HepG2 (cell line): ENCODE results near the gene C1orf87. TPM values are rescaled to one million over a fixed set of nuclear protein-coding genes. Genes with fewer than 3 reads are reported as not detected.
"Not testable (repeated sequence)": the region's sequence is repeated elsewhere in the genome, so short reads cannot be mapped to it uniquely, and the experiment has no call there.

Source experiments
- ATAC-seq: fragments of 200-7000 bp; cut with Tn5 transposase; 3 replicates; pipeline ENCODE4 v1.9.1; 2020; ENCODE audit warnings: mild to moderate bottlenecking, moderate library complexity
- BruUV-seq: library from RNA; stranded (reverse); fragments of 400-500 nt; replicated peaks from 2 replicates; lab custom pipeline; 2021; lab: Mats Ljungman, UMichigan
- CTCF ChIA-PET: fragments of 300-600 bp; formaldehyde crosslinking; extraction: SDS; loops from one replicate; lab custom pipeline; 2021; ENCODE audit warnings: low total read pairs, inconsistent platforms, low intra/inter-chr PET ratio; lab: Yijun Ruan, JAX
- POLR2A ChIA-PET: fragments of 350-600 bp; sonication (Branson Sonifier 250); formaldehyde crosslinking; loops from one replicate; lab custom pipeline; 2020; ENCODE audit warnings: antibody characterized with exemption, inconsistent platforms; lab: Yijun Ruan, JAX
- DNase-seq: peaks from one replicate; pipeline ENCODE4 v3.0.0-alpha.2; 2015; ENCODE audit warnings: low spot score
- FAIRE-seq: peaks from 3 replicates; lab custom pipeline; 2011; peaks lifted over from hg19 to GRCh38; lab: Jason Lieb, UNC
- H2AFZ ChIP-seq: one replicate; pipeline ENCODE4 v1.6.1; 2011; ENCODE audit warnings: low read length, inconsistent platforms
- H3K27ac ChIP-seq: fragments of 300-600 bp; 3 replicates; pipeline ENCODE4 v1.8.0; 2011; ENCODE audit warnings: mixed run types, mild to moderate bottlenecking, mixed read lengths, low read length, inconsistent platforms; ENCODE audit not compliant: insufficient read depth; ENCODE audit errors: extremely low read length
- H3K27me3 ChIP-seq, 2 experiments: fragments of 200-600 bp in 1 of 2; 2 replicates in 1 of 2; 3 replicates in 1 of 2; pipeline versions ENCODE4 v1.6.0 to v1.8.0; 2011; ENCODE audit warnings: low read length in 2 of 2, mild to moderate bottlenecking in 2 of 2, moderate library complexity in 2 of 2, inconsistent platforms in 1 of 2; ENCODE audit not compliant: insufficient read depth in 2 of 2, control insufficient read depth in 1 of 2
- H3K36me3 ChIP-seq, 2 experiments: fragments of 200-600 bp in 1 of 2; replicated peaks in 1 of 2; 2 replicates in 1 of 2; 3 replicates in 1 of 2; pipeline versions ENCODE4 v1.5.1 to v1.8.0; 2011; ENCODE audit warnings: low read length in 2 of 2, inconsistent platforms in 1 of 2; ENCODE audit not compliant: insufficient read depth in 2 of 2, control insufficient read depth in 1 of 2
- H3K4me1 ChIP-seq: 2 replicates; pipeline ENCODE4 v1.5.1; 2012; ENCODE audit warnings: low read length, inconsistent platforms; ENCODE audit not compliant: insufficient read depth
- H3K4me2 ChIP-seq: 2 replicates; pipeline ENCODE4 v1.6.0; 2011; ENCODE audit warnings: low read depth, low read length, inconsistent platforms
- H3K4me3 ChIP-seq, 3 experiments: fragments of 200-600 bp in 1 of 3; sonication (generic), shearing (Covaris generic) in 1 of 3; replicated peaks in 1 of 3; 2 replicates each; pipeline ENCODE4 v1.5.1; 2011 to 2016; ENCODE audit warnings: low read length in 3 of 3, inconsistent platforms in 2 of 3, low read depth in 2 of 3, mild to moderate bottlenecking in 2 of 3, control low read depth in 1 of 3, mixed read lengths in 1 of 3; ENCODE audit not compliant: insufficient read depth in 1 of 3
- H3K79me2 ChIP-seq: one replicate; pipeline ENCODE4 v1.6.1; 2011; ENCODE audit warnings: low read length, inconsistent platforms; ENCODE audit not compliant: insufficient read depth
- H3K9ac ChIP-seq: 2 replicates; pipeline ENCODE4 v1.6.0; 2011; ENCODE audit warnings: mild to moderate bottlenecking, low read depth, low read length, inconsistent platforms; ENCODE audit not compliant: insufficient read depth
- H3K9me3 ChIP-seq: 2 replicates; pipeline ENCODE4 v1.5.1; 2012; ENCODE audit warnings: mild to moderate bottlenecking, low read length
- H4K20me1 ChIP-seq: 2 replicates; pipeline ENCODE4 v1.6.0; 2011; ENCODE audit warnings: inconsistent platforms, mild to moderate bottlenecking, low read length, moderate library complexity; ENCODE audit not compliant: insufficient read depth
- BCL3 ChIP-seq: sonication (generic); formaldehyde crosslinking; IDR thresholded peaks from 2 replicates; pipeline ENCODE4 v1.5.1; 2020; ENCODE audit warnings: mild to moderate bottlenecking, missing genetic modification reagents, moderate library complexity
- CBFB ChIP-seq: sonication (generic); formaldehyde crosslinking; IDR thresholded peaks from 2 replicates; pipeline ENCODE4 v1.4.0; 2020; ENCODE audit warnings: missing genetic modification reagents
- GABPB1 ChIP-seq: IDR thresholded peaks from 2 replicates; pipeline ENCODE4 v1.6.1; 2016; ENCODE audit warnings: mild to moderate bottlenecking, missing genetic modification reagents, moderate library complexity, missing compliant biosample characterization
- KDM2A ChIP-seq: sonication (generic); formaldehyde crosslinking; IDR thresholded peaks from 2 replicates; pipeline ENCODE4 v1.4.0; 2020; ENCODE audit warnings: low read depth, missing genetic modification reagents, borderline replicate concordance
- NONO ChIP-seq, 2 experiments: fragments of 450-650 bp in 1 of 2; sonication (generic) in 1 of 2; formaldehyde crosslinking in 1 of 2; IDR thresholded peaks in 1 of 2; conservative IDR thresholded peaks in 1 of 2; 2 replicates each; pipeline versions ENCODE4 v1.6.1 to v1.8.0; 2017 to 2022; ENCODE audit warnings: mild to moderate bottlenecking in 1 of 2, missing genetic modification reagents in 1 of 2, moderate library complexity in 1 of 2
- REL ChIP-seq: sonication (generic); formaldehyde crosslinking; conservative IDR thresholded peaks from 2 replicates; pipeline ENCODE4 v1.8.0; 2022; ENCODE audit warnings: mild to moderate bottlenecking, missing genetic modification reagents, moderate library complexity
- SALL1 ChIP-seq: sonication (generic); formaldehyde crosslinking; IDR thresholded peaks from 2 replicates; pipeline ENCODE4 v1.8.0; 2022; ENCODE audit warnings: mild to moderate bottlenecking, missing genetic modification reagents
- STAG1 ChIP-seq: sonication (generic); formaldehyde crosslinking; IDR thresholded peaks from 2 replicates; pipeline ENCODE4 v1.4.0; 2020; ENCODE audit warnings: missing genetic modification reagents
- ZNF432 ChIP-seq: sonication (generic); formaldehyde crosslinking; IDR thresholded peaks from 2 replicates; pipeline ENCODE4 v1.5.0; 2020; ENCODE audit warnings: missing genetic modification reagents, mild to moderate bottlenecking, borderline replicate concordance
- WGBS: methylation state at CpG from one replicate; pipeline ENCODE4 v1.1.6; 2017; ENCODE audit warnings: low lambda C conversion rate; 5-methylcytosine and 5-hydroxymethylcytosine counted together
- in situ Hi-C: cut with HindIII; loops from 2 replicates; pipeline ENCODE4 v1.10.0; 2017; ENCODE audit warnings: low pct_unique_long_range_greater_than_20kb; ENCODE audit not compliant: extremely low pct_ligation_motif_present
- intact Hi-C: fragments of 100-400 bp; cut with micrococcal nuclease; formaldehyde crosslinking; loops from one replicate; pipeline ENCODE4 v1.10.0; 2022; ENCODE audit not compliant: unreplicated experiment
- polyA plus RNA-seq, 8 experiments: library from polyadenylated mRNA; depleted of rRNA in 3 of 8; stranded (reverse) in 7 of 8; unstranded in 1 of 8; fragments of >200 nt; fragmentation: Illumina TruSeq in 4 of 8; extraction: Trizol in 4 of 8; gene quantifications; 2 replicates each; pipeline versions ENCODE4 v1.2.1 to v1.2.3, GENCODE V29; 2011 to 2016; ENCODE audit warnings: low read depth in 4 of 8, missing spikeins in 1 of 8, mixed read lengths in 1 of 8; ENCODE audit not compliant: insufficient read depth in 1 of 8
- total RNA-seq, 5 experiments: library from RNA; depleted of rRNA; stranded (reverse); fragments of >200 nt; fragmentation: Illumina TruSeq; extraction: Trizol; gene quantifications; 2 replicates each; pipeline ENCODE4 v1.2.3, GENCODE V29; 2016; ENCODE audit warnings: low read depth in 1 of 5

Gene C1orf87
- total and polyA plus RNA-seq, 2 of the 13 experiments (the other 11 are each of a cell fraction or from before 2014, with no cell fraction given) = not detected

- TF ChIP-seq REL (CRISPR knock-in tag) (no peak), CBFB (CRISPR knock-in tag) (0 out of 2 replicates have a peak, but pooled peaks have one; percentile 70), NONO (IDR thresholded peaks at IDR 0.05) (no peak), NONO (CRISPR knock-in tag; conservative IDR thresholded peaks at IDR 0.05) (peak; percentile 24; the same call in 1 of the 2 replicates), ZNF432 (CRISPR knock-in tag) (no peak), KDM2A (CRISPR knock-in tag) (peak; percentile 59; the same call in 1 of the 2 replicates), BCL3 (CRISPR knock-in tag) (0 out of 2 replicates have a peak, but pooled peaks have one; percentile 33), SALL1 (CRISPR knock-in tag) (peak; percentile 13; the same call in 1 of the 2 replicates), STAG1 (CRISPR knock-in tag) (peak; percentile 83), GABPB1 (0 out of 2 replicates have a peak, but pooled peaks have one; percentile 29)
These were observed 102.1 kb downstream of the C1orf87 start (continued) for GRCh38 chr1:59971464-59971911.

GRCh38 chr1:59969542-59970175 lies 103.9 kb downstream of the C1orf87 start:
- POLR2A ChIA-PET, H3K4me2 ChIP-seq, H3K9me3 ChIP-seq, H2AFZ ChIP-seq, FAIRE-seq, H3K4me1 ChIP-seq, ATAC-seq, DNase-seq, in situ Hi-C loops, H3K36me3 ChIP-seq, H3K4me3 ChIP-seq, H3K9ac ChIP-seq, CTCF ChIA-PET, H3K79me2 ChIP-seq, H4K20me1 ChIP-seq, H3K27ac ChIP-seq, BruUV-seq: not testable (repeated sequence)
- peaks cover 0 to 24% of the 10 kb centered on the region in 2 experiments; a peak in 2 of 5 replicates for H3K27me3 ChIP-seq
- intact Hi-C loops = loop anchor here (10.0 kb wide), 3 partner anchors 155 to 795 kb away; no protein-coding TSS in a partner anchor
- WGBS = 65% methylated on average over 2 of the region's 42 CpGs

GRCh38 chr1:59968746-59969145 lies 104.8 kb downstream of the C1orf87 start:
- H3K9me3 ChIP-seq, H3K79me2 ChIP-seq, H3K4me3 ChIP-seq, H2AFZ ChIP-seq, POLR2A ChIA-PET, H3K9ac ChIP-seq, in situ Hi-C loops, ATAC-seq, BruUV-seq, H3K27ac ChIP-seq, H3K4me2 ChIP-seq, FAIRE-seq, CTCF ChIA-PET, H3K4me1 ChIP-seq, intact Hi-C loops, H4K20me1 ChIP-seq, H3K36me3 ChIP-seq, DNase-seq: not testable (repeated sequence)
- WGBS = 62% methylated on average over 16 of the region's 17 CpGs
- H3K27me3 ChIP-seq = peaks cover 0 to 24% of the 10 kb centered on the region in 2 experiments; a peak in 2 of 5 replicates
